ENCODE data around the gene PEX6.

The PEX6 gene

GRCh38 chr6:42928986-42929820 is 49.8 kb downstream of the PEX6 start, which contains the start of gene CNPY3:
TSS of gene CNPY3 (plus strand) at chr6:42929480. CDS start at chr6:42929571, 91 bp downstream.
- DNase-seq, result peak; percentile 96

DNA sequence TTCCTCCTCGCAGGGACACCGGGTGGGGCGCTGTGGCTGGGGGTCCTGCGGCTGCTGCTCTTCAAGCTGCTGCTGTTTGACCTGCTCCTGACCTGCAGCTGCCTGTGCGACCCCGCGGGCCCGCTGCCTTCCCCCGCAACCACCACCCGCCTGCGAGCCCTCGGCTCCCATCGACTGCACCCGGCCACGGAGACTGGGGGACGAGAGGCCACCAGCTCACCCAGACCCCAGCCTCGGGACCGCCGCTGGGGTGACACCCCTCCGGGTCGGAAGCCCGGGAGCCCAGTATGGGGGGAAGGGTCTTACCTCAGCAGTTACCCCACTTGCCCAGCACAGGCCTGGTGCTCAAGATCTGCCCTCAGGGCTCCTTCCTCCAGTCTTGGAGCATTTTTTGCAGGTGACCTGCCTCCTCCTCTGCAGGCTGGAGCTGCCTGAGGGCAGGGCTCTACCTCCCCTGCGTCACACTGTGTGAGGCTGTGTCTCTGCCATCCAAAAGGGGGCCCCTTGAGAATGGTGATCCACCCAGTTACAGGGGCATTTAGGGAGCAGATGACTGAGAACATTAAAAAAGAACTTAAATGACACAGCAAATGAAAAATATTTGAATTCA is 53.6 kb downstream of the PEX6 start:
- no peak for DNase-seq

GRCh38 chr6:42923666-42924065 is 55.3 kb downstream of the PEX6 start:
- DNase-seq, result no peak

GRCh38 chr6:42921801-42922200 is 57.2 kb downstream of the PEX6 start:
- no peak for DNase-seq

DNA sequence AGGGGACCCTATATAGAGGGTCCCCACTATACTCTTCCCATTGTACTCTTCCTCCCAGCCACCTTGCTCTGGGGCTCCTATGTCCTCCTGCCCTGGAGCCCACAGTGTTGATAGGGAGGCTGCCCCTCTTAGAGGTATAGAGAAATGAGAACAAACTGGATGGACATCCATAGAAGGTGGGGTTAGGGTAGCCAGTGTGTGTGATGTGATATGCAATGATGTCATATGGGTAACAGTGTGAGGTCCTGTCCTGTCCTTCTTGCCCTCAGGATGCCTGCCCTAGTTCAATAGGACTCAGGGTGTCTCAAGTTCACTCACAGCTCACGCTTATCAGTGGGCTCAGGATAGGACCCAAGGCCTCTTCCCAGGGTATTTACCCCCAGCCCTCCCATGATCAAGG is 62.7 kb downstream of the PEX6 start:
- no peak for DNase-seq

DNA sequence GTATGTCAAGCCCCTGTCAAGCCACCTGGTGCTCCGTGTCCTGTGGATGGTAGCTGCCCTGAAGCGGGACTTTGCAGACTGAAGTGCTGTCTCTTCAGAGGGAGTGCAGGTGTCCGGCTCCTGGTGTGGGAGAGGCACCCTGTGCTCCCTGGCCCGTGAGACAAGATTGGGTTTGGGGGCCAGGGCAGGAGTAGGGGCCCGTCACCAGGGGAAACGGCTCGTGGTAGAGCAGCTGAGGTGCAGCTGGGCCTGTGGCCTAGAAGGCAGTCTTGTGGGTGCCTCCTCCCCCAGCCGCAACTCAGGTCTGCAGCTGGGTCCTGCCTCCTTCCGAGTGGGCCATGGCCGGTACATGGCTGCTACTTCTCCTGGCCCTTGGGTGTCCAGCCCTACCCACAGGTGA is 63.2 kb downstream of the PEX6 start, which contains the start of gene PTCRA:
TSS of gene PTCRA (plus strand) at position 322 of the 400 bp plus-strand sequence. CDS start at position 339, 17 bp downstream.
- DNase-seq, result no peak

GRCh38 chr6:42914546-42914945 is 64.4 kb downstream of the PEX6 start:
- DNase-seq, result no peak

All from NCI-H774 (cell line).